HL-60/S4 treated with phorbol 12-myristate 13-acetate at 8.2 ng/mL for 4 days and 3 days (cell line): ENCODE results near the gene NFKBIA.
"Not testable (repeated sequence)": the region's sequence is repeated elsewhere in the genome, so short reads cannot be mapped to it uniquely, and the experiment has no call there.

Experiments
- in situ Hi-C: fragments of 300-500 bp; cut with MboI; formaldehyde crosslinking; loops from 2 replicates; pipeline ENCODE4 v1.15.0; 2022; ENCODE audit warnings: low sequenced_read_pairs

NFKBIA gene

GRCh38 chr14:35375558-35376025, 29.0 kb downstream of the NFKBIA start:
- in situ Hi-C loops, result no loop called here

- in situ Hi-C loops, result no loop called here
Measured at GRCh38 chr14:35374263-35374712, 30.3 kb downstream of the NFKBIA start.

- in situ Hi-C loops, result not testable (repeated sequence)
Measured at GRCh38 chr14:35373208-35373607, 31.3 kb downstream of the NFKBIA start.

- in situ Hi-C loops, result no loop called here
Measured at GRCh38 chr14:35370969-35371368, 33.6 kb downstream of the NFKBIA start.

GRCh38 chr14:35369701-35370191, 34.8 kb downstream of the NFKBIA start:
- in situ Hi-C loops, result no loop called here

GRCh38 chr14:35368583-35369392, 35.8 kb downstream of the NFKBIA start:
- in situ Hi-C loops, result no loop called here

GRCh38 chr14:35368139-35368460, 36.4 kb downstream of the NFKBIA start:
- in situ Hi-C loops, result no loop called here

- in situ Hi-C loops, result no loop called here
Measured at GRCh38 chr14:35367056-35367372, 37.5 kb downstream of the NFKBIA start.

- in situ Hi-C loops, result no loop called here
Measured at GRCh38 chr14:35366521-35366976, 38.0 kb downstream of the NFKBIA start.

- in situ Hi-C loops, result no loop called here
Measured at GRCh38 chr14:35366056-35366451, 38.5 kb downstream of the NFKBIA start.

- in situ Hi-C loops, result no loop called here
Measured at GRCh38 chr14:35365130-35366055, 39.2 kb downstream of the NFKBIA start.

GRCh38 chr14:35362911-35363374, 41.6 kb downstream of the NFKBIA start:
- in situ Hi-C loops, result no loop called here

GRCh38 chr14:35362450-35362849, 42.1 kb downstream of the NFKBIA start:
- in situ Hi-C loops, result no loop called here

- in situ Hi-C loops, result no loop called here
Measured at GRCh38 chr14:35361141-35361480, 43.4 kb downstream of the NFKBIA start.

- in situ Hi-C loops, result not testable (repeated sequence)
Measured at GRCh38 chr14:35359655-35360054, 44.9 kb downstream of the NFKBIA start.

- in situ Hi-C loops, result no loop called here
Measured at GRCh38 chr14:35355981-35356841, 48.3 kb downstream of the NFKBIA start.

- in situ Hi-C loops, result not testable (repeated sequence)
Measured at GRCh38 chr14:35355235-35355634, 49.3 kb downstream of the NFKBIA start.

- in situ Hi-C loops, result no loop called here
Measured at GRCh38 chr14:35353409-35354172, 51.0 kb downstream of the NFKBIA start.

GRCh38 chr14:35352274-35353233, 52.0 kb downstream of the NFKBIA start:
- in situ Hi-C loops, result no loop called here
